Fibroblast of lung (primary cell): ENCODE results near the gene ZFYVE28. TPM values are rescaled to one million over a fixed set of nuclear protein-coding genes. Genes with fewer than 3 reads are reported as not detected.

Experiments
- DNase-seq, 2 donors: peaks; one replicate each; pipeline versions ENCODE4 v3.0.0 to v3.0.0-alpha.2; 2010; ENCODE audit warnings: low read depth in 2 of 2
- H2AFZ ChIP-seq: 2 replicates; pipeline ENCODE4 v1.5.1; 2012; ENCODE audit warnings: low read length, control low read depth, inconsistent platforms
- H3K27ac ChIP-seq: 2 replicates; pipeline ENCODE4 v1.5.1; 2011; ENCODE audit warnings: low read length, control low read depth; ENCODE audit not compliant: insufficient read depth
- H3K27me3 ChIP-seq: 2 replicates; pipeline ENCODE4 v1.5.1; 2011; ENCODE audit warnings: mild to moderate bottlenecking, low read length; ENCODE audit not compliant: control insufficient read depth, insufficient read depth
- H3K36me3 ChIP-seq: 2 replicates; pipeline ENCODE4 v1.5.1; 2011; ENCODE audit warnings: low read length; ENCODE audit not compliant: control insufficient read depth, insufficient read depth
- H3K4me1 ChIP-seq: 2 replicates; pipeline ENCODE4 v1.5.1; 2011; ENCODE audit warnings: low read length; ENCODE audit not compliant: control insufficient read depth, insufficient read depth; ENCODE audit errors: extremely low read depth
- H3K4me2 ChIP-seq: 2 replicates; pipeline ENCODE4 v1.5.1; 2011; ENCODE audit warnings: low read length, control low read depth; ENCODE audit not compliant: insufficient read depth; ENCODE audit errors: extremely low read depth
- H3K4me3 ChIP-seq, 4 experiments: fragments of 200-600 bp in 1 of 4; sonication (generic) in 1 of 4; replicated peaks in 1 of 4; 2 replicates each; pipeline ENCODE4 v1.5.1; 2011 to 2016; ENCODE audit warnings: low read length in 4 of 4, low read depth in 3 of 4, mild to moderate bottlenecking in 3 of 4, control low read depth in 2 of 4, inconsistent platforms in 1 of 4, mixed read lengths in 1 of 4; ENCODE audit not compliant: insufficient read depth in 1 of 4; ENCODE audit errors: control extremely low read depth in 1 of 4
- H3K79me2 ChIP-seq: 2 replicates; pipeline ENCODE4 v1.5.1; 2012; ENCODE audit warnings: mild to moderate bottlenecking, low read length, inconsistent platforms; ENCODE audit not compliant: control insufficient read depth, insufficient read depth
- H3K9ac ChIP-seq: 2 replicates; pipeline ENCODE4 v1.5.1; 2011; ENCODE audit warnings: mild to moderate bottlenecking, low read length, control low read depth; ENCODE audit not compliant: insufficient read depth
- H3K9me3 ChIP-seq: 2 replicates; pipeline ENCODE4 v1.5.1; 2012; ENCODE audit warnings: low read depth, low read length; ENCODE audit not compliant: control insufficient read depth, insufficient read depth
- H4K20me1 ChIP-seq: 2 replicates; pipeline ENCODE4 v1.5.1; 2011; ENCODE audit warnings: low read length; ENCODE audit not compliant: control insufficient read depth, insufficient read depth; ENCODE audit errors: extremely low read depth
- CTCF ChIP-seq, 2 donors: IDR thresholded peaks in 1 of 2; conservative IDR thresholded peaks in 1 of 2; 1 replicate in 1 of 2; 2 replicates in 1 of 2; pipeline ENCODE4 v1.5.1; 2011 to 2012; ENCODE audit warnings: low read length in 2 of 2, control low read depth in 1 of 2, inconsistent platforms in 1 of 2, low read depth in 1 of 2, mild to moderate bottlenecking in 1 of 2
- EZH2 ChIP-seq: IDR thresholded peaks from 2 replicates; pipeline ENCODE4 v1.5.1; 2012; ENCODE audit warnings: low read length, control low read depth, mild to moderate bottlenecking; ENCODE audit errors: missing control alignments
- polyA plus RNA-seq, 2 donors: library from polyadenylated mRNA; depleted of rRNA in 1 of 2; stranded (reverse) in 1 of 2; unstranded in 1 of 2; fragments of >200 nt; gene quantifications; 2 replicates each; pipeline ENCODE4 v1.2.1, GENCODE V29; 2011 to 2012; ENCODE audit warnings: missing spikeins in 1 of 2
- total RNA-seq: library from RNA; depleted of rRNA; stranded (reverse); fragments of >200 nt; gene quantifications from 2 replicates; pipeline ENCODE4 v1.2.1, GENCODE V29; 2014

ZFYVE28 gene
- total and polyA plus RNA-seq, 2 donors (not counting 1 experiment from before 2014, with no cell fraction given) = 2.4 to 11.6 TPM

DNA sequence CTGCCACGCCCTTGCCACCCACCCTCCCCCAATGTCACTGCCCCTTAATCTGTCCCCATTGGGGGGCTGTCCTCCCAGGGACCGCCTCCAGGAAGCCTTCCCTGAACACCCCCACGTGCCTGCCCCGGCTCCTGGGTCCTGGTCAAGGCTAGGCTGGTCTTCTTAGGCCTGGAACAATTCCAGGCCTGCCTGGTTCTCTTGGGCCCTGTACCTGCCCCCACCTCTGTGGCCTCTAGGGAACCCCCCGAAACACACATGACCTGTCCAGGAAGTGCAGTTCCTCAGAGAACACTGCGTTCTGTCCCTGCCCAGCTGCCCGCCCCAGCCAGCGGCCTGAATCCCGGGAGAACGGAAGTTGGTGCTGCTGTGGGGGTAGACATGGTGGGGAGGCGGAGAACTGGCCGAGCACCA lies 161.7 kb downstream of the ZFYVE28 start:
- H4K20me1 ChIP-seq = no peaks in the 10 kb centered on the region
- no peak overlapping the region for H3K27ac ChIP-seq

GRCh38 chr4:2256156-2256731 lies 162.2 kb downstream of the ZFYVE28 start:
- TF ChIP-seq EZH2 (no peak), CTCF (conservative IDR thresholded peaks at IDR 0.05 in 1 of 2, IDR thresholded peaks at IDR 0.05 in 1 of 2; ENCODE audit: low read depth in 1 of 2, low read length in 2 of 2) (no peak)
- Histone ChIP-seq H3K27me3 (no peaks in the 10 kb centered on the region), H3K79me2 (peaks cover 12% of the 10 kb centered on the region), H2AFZ (no peak overlapping the region), H3K9me3 (no peaks in the 10 kb centered on the region), H4K20me1 (no peaks in the 10 kb centered on the region), H3K4me1 (peaks cover 11% of the 10 kb centered on the region), H3K9ac (no peak overlapping the region), H3K4me3 (no peak overlapping the region), H3K36me3 (peaks cover 16% of the 10 kb centered on the region), H3K4me2 (no peak overlapping the region), H3K27ac (no peak overlapping the region)
- DNase-seq = no peak

More for the DNA sequence above, 161.7 kb downstream of the ZFYVE28 start:
- TF ChIP-seq CTCF (conservative IDR thresholded peaks at IDR 0.05 in 1 of 2, IDR thresholded peaks at IDR 0.05 in 1 of 2; ENCODE audit: low read depth in 1 of 2, low read length in 2 of 2) (no peak), EZH2 (no peak)
- Histone ChIP-seq H3K27me3 (no peaks in the 10 kb centered on the region), H3K4me1 (peaks cover 11% of the 10 kb centered on the region), H3K4me2 (no peak overlapping the region), H3K36me3 (peaks cover 16% of the 10 kb centered on the region), H3K9me3 (no peaks in the 10 kb centered on the region), H2AFZ (no peak overlapping the region), H3K4me3 (no peak overlapping the region), H3K79me2 (peaks cover 12% of the 10 kb centered on the region), H3K9ac (no peak overlapping the region)
- DNase-seq = no peak

DNA sequence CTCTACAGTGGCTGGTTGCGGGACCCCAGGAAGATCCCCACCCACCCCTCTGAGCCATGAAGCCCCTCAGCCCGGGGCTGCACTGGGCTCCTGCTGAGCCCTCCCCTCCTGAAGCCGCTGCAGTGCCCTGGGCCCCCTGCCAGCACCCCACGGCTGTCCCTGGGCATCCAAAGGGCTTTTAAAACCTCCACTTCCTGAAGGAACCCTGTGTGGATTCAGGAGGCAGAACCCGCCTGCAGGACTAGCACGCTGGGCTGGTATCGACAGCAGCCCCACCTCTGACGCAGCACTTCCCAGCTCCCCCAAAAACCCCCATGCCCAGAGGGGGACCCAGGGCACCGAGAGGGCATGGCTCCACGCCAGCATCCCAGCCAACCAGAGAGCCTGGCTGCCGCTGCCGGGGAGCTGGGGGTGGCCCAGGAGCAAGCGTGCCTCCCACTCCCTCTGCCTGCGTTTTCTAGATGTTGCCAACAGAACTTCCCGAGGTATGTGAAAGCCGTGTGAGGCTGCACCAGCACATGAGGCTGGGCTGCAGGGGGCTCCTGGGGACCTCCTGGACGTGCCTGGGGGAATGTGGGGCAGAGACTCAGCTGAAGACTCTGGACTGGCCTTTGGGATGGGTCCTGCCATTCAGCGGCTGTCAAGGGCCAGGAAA lies 162.8 kb downstream of the ZFYVE28 start:
- Histone ChIP-seq H2AFZ (no peak overlapping the region), H3K9ac (no peak overlapping the region), H3K27ac (no peak overlapping the region), H3K4me1 (peaks cover 11% of the 10 kb centered on the region), H3K4me3 (no peak overlapping the region), H3K36me3 (peaks cover 16% of the 10 kb centered on the region), H3K79me2 (peaks cover 10% of the 10 kb centered on the region), H3K4me2 (no peak overlapping the region), H3K27me3 (no peaks in the 10 kb centered on the region), H4K20me1 (no peaks in the 10 kb centered on the region), H3K9me3 (no peaks in the 10 kb centered on the region)
- DNase-seq = peak in 1 of 2 donors; percentile 49
- TF ChIP-seq CTCF (conservative IDR thresholded peaks at IDR 0.05 in 1 of 2, IDR thresholded peaks at IDR 0.05 in 1 of 2; ENCODE audit: low read depth in 1 of 2, low read length in 2 of 2) (no peak), EZH2 (no peak)
